ENCODE data around the gene TBCD. TPM values are rescaled to one million over a fixed set of nuclear protein-coding genes. Genes with fewer than 3 reads are reported as not detected.

TBCD gene
- total RNA-seq, 2 experiments from 2014 or later = 74.5 to 76.9 TPM

- peaks cover 24% of the 10 kb centered on the region for H3K36me3 Mint-ChIP-seq
- peaks cover 3% of the 10 kb centered on the region for H3K9me3 Mint-ChIP-seq
- H3K27me3 Mint-ChIP-seq = no peaks in the 10 kb centered on the region
- H3K4me3 Mint-ChIP-seq = no peak overlapping the region
- DNase-seq = no peak
- peaks cover 4% of the 10 kb centered on the region for H3K4me1 Mint-ChIP-seq
- H3K27ac Mint-ChIP-seq = no peak overlapping the region
Measured at GRCh38 chr17:82804442-82805191, 52.8 kb downstream of the TBCD start.

DNA sequence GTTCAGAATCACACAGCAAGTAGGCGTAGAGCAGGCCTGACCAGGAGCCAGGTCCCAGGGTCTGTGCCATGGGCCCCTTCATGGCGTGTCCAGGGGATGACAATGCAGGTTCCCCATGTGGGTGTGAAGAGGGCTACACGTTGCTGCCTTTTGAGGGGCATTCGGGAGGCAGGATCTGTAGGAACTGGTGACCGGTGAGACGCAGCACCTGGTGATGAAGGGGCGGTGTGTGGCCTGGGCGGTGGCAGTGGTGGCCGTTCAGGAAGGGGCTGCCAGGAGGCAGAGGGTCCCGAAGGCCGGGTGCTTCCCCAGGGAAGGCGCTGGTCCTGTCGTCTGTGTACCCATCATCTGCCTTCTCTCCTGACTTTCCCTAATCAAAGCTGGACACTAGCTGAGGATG, 53.4 kb downstream of the TBCD start:
- H3K4me3 Mint-ChIP-seq = no peak overlapping the region
- DNase-seq = no peak

GRCh38 chr17:82805823-82806222, 54.0 kb downstream of the TBCD start:
- peaks cover 18% of the 10 kb centered on the region for H3K36me3 Mint-ChIP-seq
- H3K4me1 Mint-ChIP-seq = peaks cover 4% of the 10 kb centered on the region
- DNase-seq = no peak

More for the DNA sequence above, 53.4 kb downstream of the TBCD start:
- Mint-ChIP-seq H3K27me3 (no peaks in the 10 kb centered on the region), H3K9me3 (peaks cover 3% of the 10 kb centered on the region), H3K36me3 (peaks cover 19% of the 10 kb centered on the region), H3K27ac (no peak overlapping the region), H3K4me1 (peaks cover 4% of the 10 kb centered on the region)

GRCh38 chr17:82806645-82807044, 54.8 kb downstream of the TBCD start:
- Mint-ChIP-seq H3K4me3 (no peak overlapping the region), H3K27me3 (no peaks in the 10 kb centered on the region), H3K4me1 (peaks cover 4% of the 10 kb centered on the region), H3K27ac (no peak overlapping the region), H3K36me3 (peaks cover 13% of the 10 kb centered on the region), H3K9me3 (no peaks in the 10 kb centered on the region)
- DNase-seq = no peak

More at GRCh38 chr17:82805823-82806222, 54.0 kb downstream of the TBCD start:
- H3K4me3 Mint-ChIP-seq = no peak overlapping the region
- peaks cover 3% of the 10 kb centered on the region for H3K9me3 Mint-ChIP-seq
- no peak overlapping the region for H3K27ac Mint-ChIP-seq
- H3K27me3 Mint-ChIP-seq = no peaks in the 10 kb centered on the region

- peaks cover 9% of the 10 kb centered on the region for H3K36me3 Mint-ChIP-seq
- no peak for DNase-seq
- no peak overlapping the region for H3K27ac Mint-ChIP-seq
- no peak overlapping the region for H3K4me3 Mint-ChIP-seq
- H3K4me1 Mint-ChIP-seq = peaks cover 2% of the 10 kb centered on the region
- no peaks in the 10 kb centered on the region for H3K27me3 Mint-ChIP-seq
- no peaks in the 10 kb centered on the region for H3K9me3 Mint-ChIP-seq
Measured at GRCh38 chr17:82807101-82807500, 55.2 kb downstream of the TBCD start.

DNA sequence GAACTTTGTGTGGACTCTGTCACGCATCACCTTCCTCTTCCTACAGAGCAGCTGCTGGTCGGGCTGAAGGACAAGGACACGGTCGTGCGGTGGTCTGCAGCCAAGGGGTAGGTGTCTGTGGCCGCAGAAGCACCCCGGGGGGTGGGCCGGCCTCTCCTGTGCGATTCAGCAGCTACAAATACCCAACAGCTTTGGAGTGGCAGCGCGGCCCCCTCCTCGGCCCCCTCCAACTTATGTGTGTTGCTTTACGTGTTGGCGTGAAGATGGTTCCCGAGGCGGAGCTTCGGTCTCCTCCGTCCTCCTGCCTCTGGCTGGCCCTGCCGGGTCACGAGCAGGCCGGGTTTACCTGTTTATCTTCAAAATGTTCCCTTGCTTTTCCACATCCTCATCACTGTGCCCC, 55.7 kb downstream of the TBCD start:
- no peak overlapping the region for H3K4me3 Mint-ChIP-seq
- no peak for DNase-seq
- H3K27ac Mint-ChIP-seq = no peak overlapping the region
- no peaks in the 10 kb centered on the region for H3K4me1 Mint-ChIP-seq
- H3K36me3 Mint-ChIP-seq = peaks cover 6% of the 10 kb centered on the region
- H3K27me3 Mint-ChIP-seq = no peaks in the 10 kb centered on the region
- no peaks in the 10 kb centered on the region for H3K9me3 Mint-ChIP-seq

- Mint-ChIP-seq H3K27ac (no peak overlapping the region), H3K36me3 (peaks cover 5% of the 10 kb centered on the region), H3K9me3 (no peaks in the 10 kb centered on the region), H3K4me1 (no peaks in the 10 kb centered on the region), H3K4me3 (no peak overlapping the region), H3K27me3 (no peaks in the 10 kb centered on the region)
- no peak for DNase-seq
Measured at GRCh38 chr17:82808006-82808405, 56.1 kb downstream of the TBCD start.

DNA sequence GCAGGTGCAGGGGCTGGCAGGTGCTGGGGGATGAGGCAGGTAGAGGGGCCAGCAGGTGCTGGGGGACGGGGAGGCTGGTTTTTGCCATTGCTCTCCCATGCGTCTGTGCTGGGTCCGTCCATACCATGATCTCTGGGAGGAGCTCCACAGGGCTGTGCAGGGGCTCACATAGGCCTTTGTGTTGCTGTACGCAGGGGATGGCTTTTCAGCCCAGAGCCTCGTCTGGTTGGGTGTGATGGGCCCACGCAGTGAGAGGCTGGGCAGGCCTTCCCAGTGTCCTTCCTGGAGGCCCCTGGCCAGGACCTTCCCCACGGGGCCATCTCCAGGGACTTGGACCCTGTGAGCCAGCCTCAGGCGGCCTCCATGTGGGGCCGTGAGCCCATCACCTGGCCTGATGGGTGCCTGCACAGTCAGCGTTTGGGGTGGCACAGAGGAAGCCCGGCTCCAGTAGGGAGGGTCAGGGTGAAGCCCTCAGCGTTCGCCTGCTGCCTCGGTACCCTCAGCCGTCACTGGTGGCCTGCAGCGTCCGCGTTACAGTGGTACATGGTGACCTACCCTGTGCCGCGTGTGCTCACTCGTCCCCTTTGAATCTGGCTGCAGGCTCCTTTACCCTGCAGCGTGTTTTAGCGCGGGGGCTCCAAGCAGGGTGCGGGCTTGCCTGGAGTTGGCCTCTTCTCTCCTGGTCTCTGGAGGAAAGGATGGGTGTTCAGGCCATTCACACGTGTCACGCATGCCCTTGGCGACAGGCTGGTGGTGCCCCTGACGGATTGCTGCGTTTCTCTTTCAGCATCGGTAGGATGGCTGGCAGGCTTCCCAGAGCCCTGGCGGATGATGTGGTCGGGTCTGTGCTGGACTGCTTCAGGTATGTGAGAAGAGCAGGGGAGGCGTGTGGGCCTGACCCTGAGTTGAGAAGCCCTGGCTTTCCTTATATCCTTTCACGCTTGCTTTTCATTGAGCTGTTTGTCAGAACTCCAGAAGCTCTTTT, 57.3 kb downstream of the TBCD start:
- no peak for DNase-seq
- Mint-ChIP-seq H3K4me3 (no peak overlapping the region), H3K27me3 (no peaks in the 10 kb centered on the region), H3K9me3 (no peaks in the 10 kb centered on the region), H3K36me3 (peaks cover 5% of the 10 kb centered on the region), H3K27ac (no peak overlapping the region), H3K4me1 (no peaks in the 10 kb centered on the region)

GRCh38 chr17:82810644-82811430, 59.0 kb downstream of the TBCD start:
- no peaks in the 10 kb centered on the region for H3K9me3 Mint-ChIP-seq
- H3K4me3 Mint-ChIP-seq = no peak overlapping the region
- DNase-seq = no peak
- peaks cover 14% of the 10 kb centered on the region for H3K36me3 Mint-ChIP-seq
- H3K27ac Mint-ChIP-seq = no peak overlapping the region
- H3K27me3 Mint-ChIP-seq = no peaks in the 10 kb centered on the region
- peaks cover 2% of the 10 kb centered on the region for H3K4me1 Mint-ChIP-seq

DNA sequence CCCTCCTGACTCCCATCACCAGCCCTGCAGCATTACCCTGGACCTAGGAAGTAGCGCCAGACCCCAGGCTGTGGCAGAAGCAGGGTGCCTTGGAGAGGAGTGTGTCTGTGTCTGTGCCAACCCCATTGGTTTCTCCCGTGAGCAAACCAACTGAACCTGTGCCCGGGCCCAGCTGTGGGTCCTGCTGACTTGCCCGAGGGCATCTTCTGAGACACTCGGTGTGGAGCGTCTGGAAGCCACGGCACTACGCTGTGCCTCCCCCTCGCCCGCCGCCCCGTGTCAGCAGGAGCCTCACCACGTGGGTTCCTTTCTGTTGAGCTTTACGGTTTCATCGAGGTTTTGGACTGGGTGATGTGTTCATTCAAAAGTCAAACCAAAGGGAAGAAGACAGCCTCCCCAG, 60.2 kb downstream of the TBCD start:
- H3K4me3 Mint-ChIP-seq = no peak overlapping the region
- H3K36me3 Mint-ChIP-seq = peaks cover 18% of the 10 kb centered on the region
- H3K4me1 Mint-ChIP-seq = peaks cover 4% of the 10 kb centered on the region
- H3K27ac Mint-ChIP-seq = no peak overlapping the region
- H3K27me3 Mint-ChIP-seq = no peaks in the 10 kb centered on the region
- no peak for DNase-seq
- no peaks in the 10 kb centered on the region for H3K9me3 Mint-ChIP-seq

DNA sequence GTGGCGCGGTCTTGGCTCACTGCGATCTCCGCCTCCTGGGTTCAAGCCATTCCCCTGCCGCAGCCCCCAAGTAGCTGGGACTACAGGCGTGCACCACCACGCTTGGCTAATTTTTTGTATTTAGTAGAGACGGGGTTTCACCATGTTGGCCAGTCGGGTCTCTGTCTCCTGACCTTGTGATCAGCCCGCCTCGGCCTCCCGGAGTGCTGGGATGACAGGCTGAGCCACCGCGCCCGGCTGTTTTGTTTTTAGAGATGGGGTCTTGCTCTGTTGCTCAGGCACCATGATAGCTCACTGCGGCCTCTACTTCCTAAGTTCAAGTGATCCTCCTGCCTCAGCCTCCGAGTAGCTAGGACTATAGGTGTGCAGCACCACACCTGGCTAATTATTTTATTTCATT, 60.7 kb downstream of the TBCD start:
- Mint-ChIP-seq H3K27me3 (no peaks in the 10 kb centered on the region), H3K9me3 (no peaks in the 10 kb centered on the region), H3K36me3 (peaks cover 20% of the 10 kb centered on the region)

DNA sequence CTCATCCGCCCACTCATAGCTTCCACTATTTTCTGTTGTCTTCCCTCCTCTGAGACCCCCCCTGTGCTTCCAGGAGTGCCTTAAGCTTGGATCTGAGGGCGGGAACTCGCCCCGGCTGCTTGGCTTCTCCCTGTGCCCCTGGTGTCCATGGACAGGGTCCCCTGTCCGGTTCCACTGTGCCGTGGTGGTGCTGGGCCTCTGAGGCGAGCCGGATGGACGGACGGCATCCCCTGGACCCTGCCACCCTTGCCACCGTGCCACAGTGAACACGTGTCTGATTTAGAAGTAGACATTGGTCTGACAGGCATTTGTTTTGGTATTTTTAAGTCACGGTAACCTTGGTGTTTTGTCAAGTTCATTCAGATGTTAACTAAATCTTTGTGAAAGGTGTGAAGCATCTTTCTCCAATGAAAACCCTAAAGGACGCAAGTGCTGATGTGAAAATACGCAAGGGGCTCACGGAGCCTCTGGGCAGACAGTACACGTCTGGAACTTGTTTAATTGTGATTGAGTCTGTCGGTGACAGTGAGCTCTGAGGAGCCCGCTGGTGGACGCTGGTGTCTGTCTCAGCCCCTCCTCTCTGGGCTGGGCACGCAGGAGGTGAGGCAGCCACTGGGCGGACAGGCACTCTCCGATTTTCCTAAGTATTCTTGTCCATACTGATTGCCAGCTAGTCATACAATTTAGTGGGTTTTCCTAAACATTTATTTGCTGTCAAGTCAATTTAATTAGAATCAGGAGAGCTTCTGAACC, 61.6 kb downstream of the TBCD start:
- Mint-ChIP-seq H3K9me3 (no peaks in the 10 kb centered on the region), H3K4me1 (peaks cover 4% of the 10 kb centered on the region), H3K36me3 (peaks cover 29% of the 10 kb centered on the region), H3K27me3 (no peaks in the 10 kb centered on the region), H3K4me3 (no peak overlapping the region), H3K27ac (no peak overlapping the region)
- DNase-seq = no peak

More for the DNA sequence above, 60.7 kb downstream of the TBCD start:
- Mint-ChIP-seq H3K4me3 (no peak overlapping the region), H3K4me1 (peaks cover 4% of the 10 kb centered on the region), H3K27ac (no peak overlapping the region)
- DNase-seq = no peak

GRCh38 chr17:82814834-82815233, 63.0 kb downstream of the TBCD start:
- H3K27me3 Mint-ChIP-seq = no peaks in the 10 kb centered on the region
- no peak overlapping the region for H3K4me3 Mint-ChIP-seq
- peaks cover 4% of the 10 kb centered on the region for H3K4me1 Mint-ChIP-seq
- DNase-seq = no peak
- no peak overlapping the region for H3K27ac Mint-ChIP-seq
- H3K36me3 Mint-ChIP-seq = peaks cover 42% of the 10 kb centered on the region
- no peaks in the 10 kb centered on the region for H3K9me3 Mint-ChIP-seq

GRCh38 chr17:82815354-82815753, 63.5 kb downstream of the TBCD start:
- Mint-ChIP-seq H3K9me3 (peaks cover 3% of the 10 kb centered on the region), H3K27me3 (no peaks in the 10 kb centered on the region), H3K4me3 (no peak overlapping the region), H3K4me1 (peaks cover 4% of the 10 kb centered on the region), H3K27ac (no peak overlapping the region), H3K36me3 (peaks cover 47% of the 10 kb centered on the region)
- DNase-seq = no peak

Measured in activated naive CD8-positive, alpha-beta T cell treated with anti-CD3 and anti-CD28 coated beads for 36 hours (primary cell).